Natural killer cell (primary cell): ENCODE measurements around the gene GALNT5. TPM values are rescaled to one million over a fixed set of nuclear protein-coding genes. Genes with fewer than 3 reads are reported as not detected.
"Not testable (repeated sequence)": the region's sequence is repeated elsewhere in the genome, so short reads cannot be mapped to it uniquely, and the experiment has no call there.

Source experiments
- ATAC-seq, 3 donors: fragments of 150-1000 bp in 2 of 3; fragments of 200-7000 bp in 1 of 3; cut with Tn5 transposase; 1 replicate in 1 of 3; 2 replicates in 2 of 3; pipeline ENCODE4 v1.10.0; 2021; ENCODE audit warnings: mild to moderate bottlenecking in 2 of 3, moderate library complexity in 2 of 3
- DNase-seq, 2 donors: peaks; one replicate each; pipeline versions ENCODE4 v3.0.0 to v3.0.0-alpha.2; 2013 to 2021; ENCODE audit warnings: mixed read lengths in 1 of 2
- H3K27ac ChIP-seq: one replicate; pipeline ENCODE4 v1.5.1; 2013; ENCODE audit warnings: mild to moderate bottlenecking, low read length
- H3K27me3 ChIP-seq: one replicate; pipeline ENCODE4 v1.6.1; 2013; ENCODE audit warnings: low read length; ENCODE audit not compliant: control insufficient read depth, insufficient read depth
- H3K36me3 ChIP-seq: one replicate; pipeline ENCODE4 v1.6.1; 2013; ENCODE audit warnings: low read length; ENCODE audit not compliant: control insufficient read depth, insufficient read depth
- H3K4me1 ChIP-seq: one replicate; pipeline ENCODE4 v1.6.1; 2013; ENCODE audit warnings: low read length; ENCODE audit not compliant: control insufficient read depth, insufficient read depth
- H3K4me3 ChIP-seq: one replicate; pipeline ENCODE4 v1.5.1; 2013; ENCODE audit warnings: low read length
- H3K9me3 ChIP-seq: one replicate; pipeline ENCODE4 v1.6.1; 2013; ENCODE audit warnings: low read length; ENCODE audit not compliant: control insufficient read depth, insufficient read depth
- H3K27ac Mint-ChIP-seq, 2 donors: one replicate each; pipeline ENCODE4 v1.8.0; 2022; ENCODE audit warnings: mild to moderate bottlenecking in 2 of 2, mixed read lengths in 2 of 2, moderate library complexity in 1 of 2
- H3K27me3 Mint-ChIP-seq, 2 donors: one replicate each; pipeline ENCODE4 v1.8.0; 2022; ENCODE audit warnings: low read depth in 2 of 2, mixed read lengths in 2 of 2
- H3K36me3 Mint-ChIP-seq: one replicate; pipeline ENCODE4 v1.8.0; 2022; ENCODE audit warnings: mixed read lengths
- H3K4me1 Mint-ChIP-seq, 2 donors: one replicate each; pipeline ENCODE4 v1.8.0; 2022; ENCODE audit warnings: mixed read lengths in 2 of 2
- H3K4me3 Mint-ChIP-seq: one replicate; pipeline ENCODE4 v1.8.0; 2022; ENCODE audit warnings: mild to moderate bottlenecking, moderate library complexity, mixed read lengths
- H3K9me3 Mint-ChIP-seq, 2 donors: one replicate each; pipeline ENCODE4 v1.8.0; 2022; ENCODE audit warnings: mixed read lengths in 2 of 2
- WGBS: methylation state at CpG from one replicate; pipeline ENCODE4 v1.1.7; 2013; ENCODE audit warnings: missing lambda C conversion rate; ENCODE audit not compliant: insufficient coverage; 5-methylcytosine and 5-hydroxymethylcytosine counted together
- intact Hi-C: fragments of 100-400 bp; cut with micrococcal nuclease; formaldehyde crosslinking; loops from one replicate; pipeline ENCODE4 v1.14.2; 2022
- total RNA-seq, 4 donors: library from RNA; stranded (reverse); fragments of 120-200 nt in 1 of 4; gene quantifications; one replicate each; pipeline versions ENCODE4 v1.2.3 to v1.2.4, GENCODE V29; 2013 to 2022
- TF ChIP-seq, protein P1 (sequence below): fragments of 200-600 bp; IDR thresholded peaks from one replicate; pipeline ENCODE4 v1.8.0; 2022; ENCODE audit warnings: antibody characterized with exemption

The GALNT5 gene
- total RNA-seq, 3 donors from 2014 or later (not counting 1 experiment from before 2014, with no cell fraction given) = not detected

- ATAC-seq = no peak
- no peak overlapping the region for H3K4me3 ChIP-seq
- H3K4me1 ChIP-seq = no peaks in the 10 kb centered on the region
- H3K36me3 ChIP-seq = no peaks in the 10 kb centered on the region
- intact Hi-C loops = no loop called here
- H3K9me3 ChIP-seq = no peaks in the 10 kb centered on the region
- Mint-ChIP-seq H3K4me1 (no peaks in the 10 kb centered on the region), H3K9me3 (no peaks in the 10 kb centered on the region), H3K27ac (no peak overlapping the region), H3K36me3 (no peaks in the 10 kb centered on the region), H3K27me3 (peaks cover 0 to 5% of the 10 kb centered on the region in 2 donors), H3K4me3 (no peak overlapping the region)
- TF ChIP-seq, protein P1, sequence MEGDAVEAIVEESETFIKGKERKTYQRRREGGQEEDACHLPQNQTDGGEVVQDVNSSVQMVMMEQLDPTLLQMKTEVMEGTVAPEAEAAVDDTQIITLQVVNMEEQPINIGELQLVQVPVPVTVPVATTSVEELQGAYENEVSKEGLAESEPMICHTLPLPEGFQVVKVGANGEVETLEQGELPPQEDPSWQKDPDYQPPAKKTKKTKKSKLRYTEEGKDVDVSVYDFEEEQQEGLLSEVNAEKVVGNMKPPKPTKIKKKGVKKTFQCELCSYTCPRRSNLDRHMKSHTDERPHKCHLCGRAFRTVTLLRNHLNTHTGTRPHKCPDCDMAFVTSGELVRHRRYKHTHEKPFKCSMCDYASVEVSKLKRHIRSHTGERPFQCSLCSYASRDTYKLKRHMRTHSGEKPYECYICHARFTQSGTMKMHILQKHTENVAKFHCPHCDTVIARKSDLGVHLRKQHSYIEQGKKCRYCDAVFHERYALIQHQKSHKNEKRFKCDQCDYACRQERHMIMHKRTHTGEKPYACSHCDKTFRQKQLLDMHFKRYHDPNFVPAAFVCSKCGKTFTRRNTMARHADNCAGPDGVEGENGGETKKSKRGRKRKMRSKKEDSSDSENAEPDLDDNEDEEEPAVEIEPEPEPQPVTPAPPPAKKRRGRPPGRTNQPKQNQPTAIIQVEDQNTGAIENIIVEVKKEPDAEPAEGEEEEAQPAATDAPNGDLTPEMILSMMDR = no peak
- no peaks in the 10 kb centered on the region for H3K27me3 ChIP-seq
- no peak overlapping the region for H3K27ac ChIP-seq
- WGBS = 0% methylated on average over 1 of the region's 2 CpGs
- no peak for DNase-seq
Observed at GRCh38 chr2:157267476-157267875, 10.0 kb downstream of the GALNT5 start.

- Histone ChIP-seq H3K36me3 (no peaks in the 10 kb centered on the region), H3K4me3 (no peak overlapping the region), H3K27ac (no peak overlapping the region), H3K9me3 (no peaks in the 10 kb centered on the region), H3K4me1 (no peaks in the 10 kb centered on the region), H3K27me3 (no peaks in the 10 kb centered on the region)
- Mint-ChIP-seq H3K4me3 (no peak overlapping the region), H3K4me1 (no peaks in the 10 kb centered on the region), H3K36me3 (no peaks in the 10 kb centered on the region), H3K9me3 (no peaks in the 10 kb centered on the region), H3K27ac (no peak overlapping the region), H3K27me3 (peaks cover 0 to 5% of the 10 kb centered on the region in 2 donors)
- intact Hi-C loops = no loop called here
- ATAC-seq (no peak), DNase-seq (no peak)
- WGBS = 95% methylated on average over 2 of the region's 2 CpGs
- TF ChIP-seq, protein P1 = no peak
Observed at GRCh38 chr2:157269060-157269459, 11.6 kb downstream of the GALNT5 start.

DNA sequence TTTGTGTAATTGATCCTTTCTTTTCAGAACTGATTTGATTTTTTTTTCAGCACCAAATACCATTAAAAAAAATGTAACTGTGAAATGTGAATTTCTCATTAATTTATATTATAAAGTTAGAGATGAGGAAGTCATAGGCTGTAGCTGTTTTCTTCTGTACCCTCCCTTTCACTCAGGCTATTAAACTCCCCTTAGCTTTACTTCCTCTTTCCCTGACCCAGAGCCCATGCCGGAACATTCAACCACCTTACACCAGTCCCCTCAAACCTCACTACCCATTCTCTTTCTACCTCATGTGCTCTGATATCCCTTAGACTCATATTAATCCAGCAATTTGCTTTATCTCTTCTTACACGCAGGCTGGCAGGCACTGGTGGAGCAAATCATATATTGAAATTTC lies 12.4 kb downstream of the GALNT5 start:
- Mint-ChIP-seq H3K4me3 (no peak overlapping the region), H3K36me3 (no peaks in the 10 kb centered on the region), H3K9me3 (no peaks in the 10 kb centered on the region), H3K27me3 (peaks cover 0 to 5% of the 10 kb centered on the region in 2 donors), H3K27ac (no peak overlapping the region), H3K4me1 (no peaks in the 10 kb centered on the region)
- intact Hi-C loops = no loop called here
- H3K4me3 ChIP-seq = no peak overlapping the region
- H3K27me3 ChIP-seq = no peaks in the 10 kb centered on the region
- H3K27ac ChIP-seq = no peak overlapping the region
- TF ChIP-seq, protein P1 = no peak
- no peaks in the 10 kb centered on the region for H3K9me3 ChIP-seq
- DNase-seq (no peak), ATAC-seq (no peak)
- H3K36me3 ChIP-seq = no peaks in the 10 kb centered on the region
- WGBS = 23% methylated on average over 2 of the region's 2 CpGs
- H3K4me1 ChIP-seq = no peaks in the 10 kb centered on the region

- Mint-ChIP-seq H3K4me3 (no peak overlapping the region), H3K9me3 (no peaks in the 10 kb centered on the region), H3K27ac (no peak overlapping the region), H3K4me1 (no peaks in the 10 kb centered on the region), H3K36me3 (no peaks in the 10 kb centered on the region), H3K27me3 (peaks cover 4 to 6% of the 10 kb centered on the region in 2 donors)
- intact Hi-C loops = no loop called here
- Histone ChIP-seq H3K27me3 (no peaks in the 10 kb centered on the region), H3K27ac (no peak overlapping the region), H3K36me3 (no peaks in the 10 kb centered on the region), H3K4me1 (no peaks in the 10 kb centered on the region), H3K4me3 (no peak overlapping the region), H3K9me3 (no peaks in the 10 kb centered on the region)
- no peak for ATAC-seq
- no peak for DNase-seq
- 91% methylated on average over 1 of the region's 1 CpG for WGBS
- TF ChIP-seq, protein P1 = no peak
Observed at GRCh38 chr2:157271590-157272203, 14.2 kb downstream of the GALNT5 start.

GRCh38 chr2:157279311-157279710 lies 21.8 kb downstream of the GALNT5 start:
- H3K36me3 Mint-ChIP-seq, H3K4me3 ChIP-seq, H3K4me1 Mint-ChIP-seq, intact Hi-C loops, H3K9me3 ChIP-seq, H3K9me3 Mint-ChIP-seq, H3K36me3 ChIP-seq, H3K4me3 Mint-ChIP-seq, H3K27ac Mint-ChIP-seq, H3K27me3 ChIP-seq, H3K4me1 ChIP-seq, ATAC-seq, DNase-seq, H3K27ac ChIP-seq: not testable (repeated sequence)
- WGBS = 84% methylated on average over 7 of the region's 7 CpGs
- peaks cover 17 to 27% of the 10 kb centered on the region in 2 donors for H3K27me3 Mint-ChIP-seq
